ENCODE measurements around the gene CATSPERB. TPM values are rescaled to one million over a fixed set of nuclear protein-coding genes. Genes with fewer than 3 reads are reported as not detected.

Gene CATSPERB
- total and polyA plus RNA-seq, 10 of the 15 experiments (the other 5 are each of a cell fraction or from before 2014, with no cell fraction given), result not detected

- H3K79me2 ChIP-seq (ENCODE audit: control insufficient read depth, insufficient read depth, low read length), result no peaks in the 10 kb centered on the region
- ChIA-PET SMC1A (ENCODE audit: uncharacterized antibody, unreplicated experiment) (no interaction called here), CTCF (no interaction called here), RAD21 (ENCODE audit: unreplicated experiment) (no interaction called here), POLR2A (no interaction called here)
- in situ Hi-C loops (cut with MboI) (no loop called here), intact Hi-C loops (cut with micrococcal nuclease; ENCODE audit: unreplicated experiment) (no loop called here)
- no TSS peak for BruUV-seq (replicated peaks)
- H4K20me1 ChIP-seq (ENCODE audit: control insufficient read depth, insufficient read depth), result no peaks in the 10 kb centered on the region
- no peaks in the 10 kb centered on the region for H3K9me3 ChIP-seq (replicated peaks; ENCODE audit: control insufficient read depth, insufficient read depth, low read length)
- TF ChIP-seq CBFB (IDR thresholded peaks at IDR 0.05; ENCODE audit: low read depth) (no peak), SIX5 (IDR thresholded peaks at IDR 0.05; ENCODE audit: low read depth, low read length, severe bottlenecking) (no peak), SMC3 (IDR thresholded peaks at IDR 0.05; ENCODE audit: borderline replicate concordance, low read length) (no peak), ZNF622 (IDR thresholded peaks at IDR 0.05) (no peak), FOS (IDR thresholded peaks at IDR 0.05; ENCODE audit: borderline replicate concordance, extremely low read depth, insufficient read length) (no peak), RFX5 (IDR thresholded peaks at IDR 0.05; ENCODE audit: low read depth, low read length) (no peak), POLR2AphosphoS2 (IDR thresholded peaks at IDR 0.05; ENCODE audit: low read depth, low read length) (no peak), ATF3 (IDR thresholded peaks at IDR 0.05; ENCODE audit: borderline replicate concordance, extremely low read depth, low read depth, low read length) (no peak), USF1 (IDR thresholded peaks at IDR 0.05; ENCODE audit: borderline replicate concordance, extremely low read length, insufficient read depth, low read depth, low read length) (no peak), SUPT20H (IDR thresholded peaks at IDR 0.05; ENCODE audit: borderline replicate concordance, control insufficient read depth, low read depth, low read length) (no peak), NFYA (IDR thresholded peaks at IDR 0.05; ENCODE audit: borderline replicate concordance, low read depth, low read length) (no peak), SPI1 (IDR thresholded peaks at IDR 0.05; ENCODE audit: borderline replicate concordance, insufficient read depth, low read depth, low read length) (no peak), ZBTB40 (IDR thresholded peaks at IDR 0.05; ENCODE audit: borderline replicate concordance) (no peak)
- no peaks in the 10 kb centered on the region for H3K36me3 ChIP-seq (ENCODE audit: control insufficient read depth in 2 of 2, insufficient read depth in 2 of 2, low read length in 1 of 2)
- peaks cover 0 to 2% of the 10 kb centered on the region in 2 experiments; a peak in 2 of 4 replicates for H3K27me3 ChIP-seq (replicated peaks in 1 of 2; ENCODE audit: control insufficient read depth in 2 of 2, insufficient read depth in 2 of 2, low read length in 1 of 2)
- no peak overlapping the region for H3K4me2 ChIP-seq (ENCODE audit: control insufficient read depth, insufficient read depth)
- DNase-seq (ENCODE audit: low read depth, low spot score) (no peak), ATAC-seq (no peak), FAIRE-seq (no peak)
- no peak overlapping the region for H2AFZ ChIP-seq (ENCODE audit: control insufficient read depth, low read depth, low read length)
- no peak overlapping the region for H3K4me3 ChIP-seq
- H3K27ac ChIP-seq (ENCODE audit: control insufficient read depth, insufficient read depth), result no peak overlapping the region
- no peaks in the 10 kb centered on the region for H3K4me1 ChIP-seq (ENCODE audit: control insufficient read depth, insufficient read depth, low read length)
- no peak overlapping the region for H3K9ac ChIP-seq (ENCODE audit: control insufficient read depth, insufficient read depth, low read length)
Measured at GRCh38 chr14:91722386-91722785, 9.5 kb downstream of the CATSPERB start.

Measured in GM12878 (cell line).